Hematopoietic multipotent progenitor cell treated with erythropoietin and hydrocortisone succinate and interleukin-3 and kit ligand, for 8 days (in vitro differentiated cells): Measurements from ENCODE around the gene EXT2.

Experiments used
- DNase-seq: peaks from one replicate; pipeline ENCODE4 v3.0.0-alpha.2; 2015

The EXT2 gene

DNA sequence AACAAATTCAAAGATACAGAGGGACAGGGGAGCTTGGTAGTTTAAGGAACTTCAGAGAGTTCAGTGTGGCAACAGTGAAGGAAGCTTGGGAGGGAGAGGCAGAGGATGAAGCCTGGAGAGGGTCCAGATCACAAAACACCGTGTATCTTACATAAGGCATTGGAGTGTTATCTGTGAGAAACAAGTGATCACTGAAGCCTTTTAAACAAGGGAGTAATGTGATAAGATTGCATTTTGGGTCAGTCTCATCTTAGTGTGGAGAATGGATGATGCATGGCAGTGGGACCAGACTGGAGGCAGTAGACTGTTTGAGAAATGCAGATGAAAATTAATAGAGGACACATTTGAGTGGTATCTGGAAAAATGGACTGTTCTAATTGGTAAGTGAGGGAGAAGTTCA is 79.4 kb downstream of the EXT2 start:
- DNase-seq = peak; percentile 65

DNA sequence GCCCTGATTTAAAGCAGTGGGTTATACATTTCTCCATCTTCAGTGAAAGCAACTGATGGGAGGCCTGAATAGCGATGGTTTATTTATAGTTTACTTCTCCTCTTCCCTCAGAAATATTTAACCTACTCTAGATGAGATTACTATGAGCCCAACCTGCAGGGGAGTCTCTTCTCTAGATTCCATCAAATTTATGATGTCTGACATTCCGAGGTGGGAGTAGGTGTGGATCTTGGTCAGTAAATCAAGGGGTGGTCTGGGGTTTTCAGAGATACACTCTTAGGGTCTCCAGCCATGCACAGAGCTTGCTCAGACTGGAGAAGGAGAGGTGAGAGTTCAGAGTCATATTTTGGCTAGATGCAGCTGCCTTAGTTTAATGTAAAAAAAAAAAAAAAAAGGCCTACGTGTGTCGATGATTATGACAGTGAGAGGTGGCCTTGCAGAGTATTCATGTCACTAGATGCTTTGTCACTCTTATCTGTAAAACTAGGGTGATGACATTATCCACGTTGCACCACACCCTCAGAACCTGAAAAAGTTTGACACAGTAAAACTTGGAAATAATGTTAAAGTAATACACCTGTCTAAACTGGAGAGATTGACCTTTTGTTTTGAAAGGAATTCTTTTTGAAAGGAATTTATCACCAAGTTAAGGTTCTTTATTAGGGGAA is 81.2 kb downstream of the EXT2 start:
- DNase-seq = no peak

DNA sequence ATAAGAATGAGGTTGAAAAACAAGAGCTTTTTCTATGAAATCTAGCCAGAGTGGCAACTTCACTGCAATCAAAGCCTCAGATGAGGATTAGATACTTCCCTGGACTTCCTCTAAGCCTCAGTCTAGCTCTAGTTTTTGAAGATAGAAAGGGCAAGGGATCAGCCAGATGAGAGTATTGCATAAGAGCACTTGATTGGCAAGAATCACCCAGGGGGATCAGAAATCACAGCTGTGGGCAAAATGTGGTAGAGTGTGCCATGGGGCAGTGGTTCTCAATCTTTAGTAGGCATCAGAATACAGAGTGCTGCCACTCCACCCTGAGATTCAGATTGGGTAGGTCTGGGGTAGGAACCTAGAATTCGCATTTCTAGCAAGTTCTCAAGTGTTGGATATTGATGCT is 82.4 kb downstream of the EXT2 start:
- no peak for DNase-seq

DNA sequence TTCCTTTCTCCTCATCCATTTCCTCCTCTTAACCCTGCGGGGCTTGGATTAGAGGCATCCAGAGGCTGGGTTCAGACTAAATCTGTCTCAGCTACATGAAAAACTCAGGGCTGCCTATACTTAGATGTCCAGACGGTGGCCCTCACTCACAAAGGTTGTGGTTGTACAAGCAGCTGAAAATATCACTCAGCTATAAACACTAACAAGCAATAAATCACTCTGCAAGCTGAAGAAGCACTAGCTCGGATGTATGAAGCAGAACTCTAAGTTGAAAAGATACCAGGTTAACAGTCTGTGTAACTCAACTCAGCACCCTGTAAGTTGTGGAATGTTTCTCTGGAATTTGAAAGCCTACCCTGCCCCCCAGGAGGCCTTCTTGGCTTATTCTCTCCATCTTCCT is 82.9 kb downstream of the EXT2 start:
- DNase-seq = no peak

DNA sequence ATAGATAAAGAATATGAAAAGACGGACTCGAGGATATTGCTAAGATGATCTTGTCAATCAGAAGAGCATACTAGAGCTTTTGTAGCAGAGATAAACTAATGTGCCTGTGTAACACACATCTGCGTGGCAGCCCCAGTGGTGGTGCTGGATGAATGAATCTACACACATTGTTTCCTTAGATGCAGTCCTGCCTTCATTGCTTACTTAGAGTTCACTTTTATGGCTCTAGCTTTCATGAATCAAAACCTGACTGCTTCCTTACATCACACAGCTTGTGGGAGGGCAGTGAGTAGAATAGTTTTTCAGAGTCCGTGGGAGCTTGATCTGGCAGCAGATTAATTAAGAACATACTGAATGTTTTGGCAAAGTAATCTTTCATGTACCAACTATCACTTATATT is 83.7 kb downstream of the EXT2 start:
- DNase-seq = no peak

DNA sequence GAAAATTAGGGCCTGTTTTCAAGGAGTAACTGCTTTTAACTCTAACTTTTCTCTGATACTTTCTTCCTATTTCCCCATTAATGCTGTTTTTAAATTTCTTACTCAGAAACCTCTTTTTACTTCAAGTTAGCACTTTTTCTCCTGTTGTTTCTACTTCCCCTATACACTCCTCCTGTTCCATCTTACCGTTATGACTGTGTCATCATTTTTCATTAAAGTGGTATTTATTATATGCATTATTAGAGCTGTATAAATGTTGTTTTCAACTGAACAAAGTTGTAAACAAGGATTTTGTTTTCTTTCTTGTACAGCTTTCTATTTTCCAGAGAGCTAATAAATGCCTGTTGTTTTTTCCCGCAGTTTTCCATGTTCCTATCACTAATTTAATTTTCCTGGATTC is 84.6 kb downstream of the EXT2 start:
- DNase-seq = no peak

DNA sequence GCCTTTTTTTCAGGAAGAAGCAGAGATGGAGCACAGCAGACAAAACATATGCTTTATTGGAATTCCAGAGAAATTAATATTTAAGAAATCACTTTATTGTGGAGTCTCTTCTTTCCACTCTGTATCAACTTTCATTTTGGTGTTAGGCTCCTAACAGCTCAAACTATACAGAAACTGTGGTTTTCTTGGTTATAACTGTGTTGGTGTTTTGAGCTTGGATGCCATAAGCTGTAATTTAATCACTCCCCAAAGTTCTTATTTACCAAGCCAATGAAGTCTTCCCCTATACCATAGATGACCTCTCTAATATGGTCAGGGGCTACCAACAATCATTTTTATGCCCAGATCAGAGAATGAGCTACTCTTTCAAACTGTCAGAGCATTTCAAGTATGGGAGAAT is 90.0 kb downstream of the EXT2 start:
- no peak for DNase-seq

DNA sequence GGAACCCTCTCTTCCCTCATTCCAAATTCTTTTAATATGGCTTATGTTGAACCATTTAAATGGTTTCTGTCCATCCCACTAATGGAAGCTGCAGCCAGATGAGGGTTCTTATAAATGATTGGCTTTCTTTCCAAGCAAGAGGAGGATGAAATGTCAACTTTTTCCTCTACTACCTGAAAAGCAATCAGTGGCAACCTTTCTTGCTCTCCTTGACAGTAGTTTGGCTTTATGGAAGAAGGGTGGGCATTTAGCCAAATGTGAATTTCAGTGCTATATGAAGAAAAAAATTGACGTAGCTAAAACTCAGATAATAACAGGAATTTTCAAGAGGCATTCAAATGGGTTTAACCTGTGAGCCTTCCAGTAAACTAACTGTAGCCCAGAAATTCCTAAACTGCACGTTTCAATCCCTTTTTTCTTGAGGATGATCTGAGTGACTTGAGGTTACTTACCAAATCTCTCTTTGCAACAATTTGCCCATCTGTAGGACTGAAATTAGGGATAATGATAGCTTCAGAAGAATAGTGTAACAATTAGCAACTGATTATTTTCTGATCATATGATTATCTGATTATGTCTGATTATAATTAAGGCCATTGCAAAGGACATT is 90.9 kb downstream of the EXT2 start:
- DNase-seq = no peak

DNA sequence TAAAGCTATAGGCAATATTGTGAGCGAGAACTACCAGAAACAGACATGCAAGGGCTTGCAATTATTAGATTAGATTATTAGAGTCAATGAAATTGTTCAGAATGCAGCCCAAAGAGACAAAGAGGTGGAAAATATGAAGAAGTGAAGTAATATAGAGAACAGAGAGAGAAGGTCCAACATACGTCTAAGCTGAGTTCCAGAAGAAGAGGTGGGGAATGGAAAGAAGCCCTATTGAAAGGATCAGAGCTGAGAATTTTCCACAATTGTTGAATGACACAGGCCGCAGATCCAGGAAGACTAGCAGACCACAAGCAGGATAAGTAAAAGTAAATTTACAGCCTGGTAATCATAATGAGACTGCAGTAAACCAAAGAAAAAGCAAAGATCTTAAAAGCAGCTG is 93.2 kb downstream of the EXT2 start:
- DNase-seq = no peak

DNA sequence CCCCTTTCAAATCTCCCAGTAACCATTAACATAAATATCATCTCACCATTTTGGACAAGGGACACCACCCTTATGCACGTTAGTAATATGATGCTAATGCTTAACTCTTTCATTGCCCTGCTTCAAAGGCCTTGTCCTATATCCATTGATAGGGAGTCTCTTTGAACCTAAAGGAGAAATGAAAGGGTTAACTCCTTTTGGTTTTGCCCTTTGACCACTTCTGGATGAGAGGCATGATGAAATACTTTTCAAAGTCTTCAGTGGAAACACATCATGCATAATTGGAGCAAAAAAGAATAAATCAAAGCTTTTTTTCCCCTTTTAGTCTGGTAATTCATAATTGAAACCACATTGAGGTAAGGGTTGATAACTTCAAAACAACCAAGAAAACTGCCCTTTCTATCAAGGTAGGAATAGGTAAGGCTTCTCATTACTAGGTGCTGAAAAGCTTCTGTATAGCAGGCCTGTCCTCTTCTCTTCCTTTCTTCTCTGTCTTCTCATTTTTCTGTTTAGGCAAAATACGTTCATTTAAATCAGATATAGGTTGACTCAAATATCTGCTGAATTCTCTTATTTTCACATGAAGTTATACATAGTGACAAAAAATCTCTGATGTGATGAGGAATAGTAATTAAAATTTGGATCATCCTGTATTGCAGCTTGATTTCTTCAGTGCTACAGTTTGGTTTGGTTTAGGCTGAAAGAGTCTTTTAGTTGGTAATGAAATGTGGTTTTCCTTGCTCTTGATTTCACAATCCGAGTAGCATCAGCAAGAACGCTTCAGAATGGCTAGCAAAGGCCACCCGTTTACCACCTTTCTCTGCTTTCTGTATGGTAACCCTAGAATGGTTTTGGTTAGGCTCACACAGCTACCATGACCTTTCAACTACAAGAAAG is 94.8 kb downstream of the EXT2 start:
- DNase-seq = no peak

DNA sequence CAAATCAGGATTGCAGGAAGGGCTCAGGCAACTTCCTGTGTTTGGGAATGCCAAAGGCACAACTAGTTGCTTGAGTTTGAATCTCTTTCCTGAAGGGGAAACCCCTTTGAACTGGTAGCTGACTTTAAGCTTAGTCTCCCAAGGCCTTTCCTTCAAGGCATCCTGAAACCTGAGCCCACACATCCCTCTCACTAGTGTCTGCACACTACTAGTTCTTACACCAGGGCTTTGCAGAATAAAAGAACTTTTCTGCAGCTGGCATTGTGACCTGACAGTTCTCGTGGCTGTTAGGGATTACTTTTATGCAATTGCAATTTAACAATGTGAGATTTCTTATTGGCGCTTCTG is 95.4 kb downstream of the EXT2 start:
- no peak for DNase-seq

DNA sequence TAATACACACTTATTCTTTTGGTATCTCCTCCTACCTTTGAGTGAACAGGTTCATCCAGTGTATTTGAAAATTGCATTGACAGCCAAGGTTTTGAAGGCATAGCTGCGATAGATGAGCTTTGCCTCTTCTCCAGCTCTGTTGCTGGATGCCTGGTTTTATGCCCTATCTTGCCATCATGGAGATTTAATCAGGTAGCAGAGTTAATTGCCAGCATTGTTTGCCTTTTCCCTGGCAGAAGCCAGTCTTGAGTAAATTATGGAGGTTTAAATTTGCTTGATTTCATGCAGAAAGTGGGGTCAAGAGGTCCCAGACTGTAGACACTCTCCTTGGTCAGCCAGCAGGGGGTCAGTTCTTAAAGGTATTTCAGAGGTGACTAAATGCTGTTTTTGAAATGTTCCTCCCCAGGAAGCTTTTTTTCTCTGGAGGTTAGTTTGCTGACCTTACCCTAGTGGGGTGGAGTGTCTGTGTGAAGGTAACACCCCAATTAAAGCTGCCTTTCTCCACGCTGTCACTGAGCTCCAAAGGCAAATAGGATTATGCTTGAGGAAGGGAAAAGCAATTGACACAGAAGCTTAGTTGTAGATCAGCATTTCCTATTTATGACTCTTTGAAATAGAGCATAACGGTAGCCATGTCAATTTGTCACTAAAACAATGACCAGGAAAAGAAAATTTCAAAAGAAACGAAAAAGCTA is 96.0 kb downstream of the EXT2 start:
- no peak for DNase-seq

DNA sequence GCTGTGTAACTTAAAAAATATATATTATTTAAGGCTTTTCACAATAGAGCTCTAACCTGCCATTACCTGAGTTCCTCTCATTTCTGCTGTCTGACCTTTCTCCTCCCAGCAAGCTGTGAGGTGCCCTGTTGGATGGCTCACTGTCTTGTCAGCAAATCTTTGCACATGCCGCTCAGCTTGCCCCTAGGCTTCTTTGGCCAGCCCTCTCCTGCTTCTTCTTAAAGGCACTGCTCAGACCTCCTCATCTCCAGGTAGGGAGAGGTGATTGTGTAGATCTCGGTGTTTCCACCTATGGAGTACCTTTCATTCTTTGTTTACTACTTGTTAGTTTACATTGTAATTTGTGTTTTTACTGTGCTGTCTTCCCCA is 96.5 kb downstream of the EXT2 start:
- no peak for DNase-seq

DNA sequence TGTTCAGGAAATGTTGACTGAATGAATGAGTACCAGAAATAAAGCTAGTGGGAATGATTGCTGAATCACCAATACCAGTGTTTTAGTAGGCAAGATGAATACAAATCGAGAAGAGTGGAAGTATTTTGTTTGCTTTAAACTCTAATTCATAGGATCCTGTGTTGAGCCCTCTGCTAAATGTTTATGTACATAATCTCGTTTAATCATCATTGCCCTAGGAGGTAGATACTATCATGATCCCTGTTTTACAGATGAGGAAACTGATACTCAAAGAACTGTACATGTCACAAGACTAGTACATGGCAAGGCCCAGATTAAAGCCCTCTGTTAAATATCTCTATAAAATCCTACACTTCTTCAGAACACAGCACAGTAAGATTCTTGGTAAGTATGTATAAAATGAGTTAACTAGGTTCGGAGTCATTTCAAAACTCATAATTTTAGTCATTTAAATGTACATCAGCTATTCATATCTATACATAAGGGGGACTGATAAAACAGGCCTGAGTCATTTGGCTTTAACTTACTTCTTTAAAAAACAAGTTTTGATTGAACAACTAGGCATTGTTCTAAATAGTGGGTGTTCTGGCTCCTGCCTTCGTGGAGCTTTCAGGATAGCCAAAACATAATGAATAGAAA is 97.1 kb downstream of the EXT2 start:
- DNase-seq = no peak

DNA sequence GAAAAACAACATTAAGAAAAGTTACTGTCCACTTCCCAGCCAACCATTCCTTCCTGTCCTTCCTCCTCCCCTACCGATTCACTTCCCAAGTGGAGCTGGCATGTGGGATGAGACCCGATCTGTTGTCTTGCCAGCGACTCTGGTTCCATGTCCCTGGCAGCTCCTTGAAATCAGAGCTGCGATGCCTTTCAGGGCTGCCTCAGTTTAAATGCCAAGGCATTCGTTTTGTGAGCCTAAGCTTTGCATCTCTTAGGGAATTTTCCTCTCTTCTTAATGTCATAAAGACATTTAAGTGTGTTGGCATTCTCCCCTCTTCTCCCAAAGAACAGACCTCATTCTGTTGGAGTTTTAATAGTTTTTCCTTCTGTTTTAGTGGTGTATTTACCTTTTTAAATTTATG is 98.4 kb downstream of the EXT2 start:
- DNase-seq = no peak

DNA sequence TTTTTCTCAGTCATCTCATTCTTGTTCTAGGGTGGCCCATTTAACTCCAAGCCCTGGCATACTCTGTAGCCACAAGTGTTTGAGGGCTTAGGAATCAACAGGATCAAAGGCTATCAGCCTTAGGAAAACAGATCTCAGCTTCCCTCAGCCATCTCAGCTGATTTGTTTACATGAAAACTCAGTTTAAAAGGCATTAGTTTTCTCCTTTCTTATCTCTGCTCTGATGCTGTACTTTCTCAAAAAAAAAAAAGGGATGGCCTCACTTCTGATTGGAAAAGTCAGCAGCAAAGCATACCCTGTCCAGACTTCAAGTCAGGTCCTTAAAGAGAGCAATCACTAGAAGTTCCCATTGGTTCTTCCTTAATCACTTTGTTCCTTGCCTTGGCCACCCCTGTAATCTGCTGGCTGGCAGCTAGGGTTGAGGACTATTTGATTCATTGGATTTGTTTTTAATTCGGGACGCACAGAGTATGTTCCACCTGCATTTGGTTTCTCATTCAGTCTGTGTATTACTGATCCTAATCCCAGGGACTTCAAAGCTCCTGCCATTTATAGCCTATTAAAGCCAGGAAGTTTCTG is 102.8 kb downstream of the EXT2 start:
- no peak for DNase-seq

DNA sequence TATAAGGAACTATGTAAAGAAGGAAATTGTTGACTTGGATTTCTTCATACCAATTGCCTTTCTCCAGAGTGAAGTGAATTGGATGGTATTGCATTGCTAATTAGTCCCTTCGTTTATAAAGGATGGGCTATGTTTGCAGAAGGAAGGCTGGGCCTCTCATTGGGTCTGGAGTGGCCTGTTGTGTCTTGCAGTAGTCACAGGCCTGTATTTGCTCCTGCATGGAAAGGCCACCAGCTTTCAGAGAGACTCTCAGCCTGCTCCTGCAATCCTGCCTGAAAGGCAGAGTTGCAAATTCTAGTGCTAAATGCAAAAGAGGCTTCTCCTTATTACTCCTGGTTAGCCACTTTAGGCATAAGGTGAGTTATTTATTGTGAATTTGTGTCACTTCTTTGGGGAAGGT is 103.8 kb downstream of the EXT2 start:
- no peak for DNase-seq

DNA sequence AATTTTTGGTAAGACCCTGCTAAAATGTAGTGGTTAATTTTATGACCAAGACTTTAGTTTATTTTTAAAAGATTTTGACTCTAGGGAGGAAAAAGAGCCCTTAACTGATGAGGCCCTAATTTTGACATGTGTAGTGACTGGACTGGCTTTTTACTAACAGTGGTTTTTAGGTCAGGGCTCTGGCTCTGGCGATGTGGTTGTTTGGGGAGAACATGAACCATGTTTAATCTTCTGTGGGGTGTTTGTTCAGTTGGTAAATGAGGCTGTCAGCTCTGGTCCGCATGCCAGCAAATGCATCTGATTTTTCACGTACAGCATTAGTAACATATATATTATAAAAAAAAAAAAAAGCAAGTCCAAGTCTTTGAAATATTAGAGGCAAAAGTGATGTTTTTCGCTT is 104.3 kb downstream of the EXT2 start:
- DNase-seq = no peak

DNA sequence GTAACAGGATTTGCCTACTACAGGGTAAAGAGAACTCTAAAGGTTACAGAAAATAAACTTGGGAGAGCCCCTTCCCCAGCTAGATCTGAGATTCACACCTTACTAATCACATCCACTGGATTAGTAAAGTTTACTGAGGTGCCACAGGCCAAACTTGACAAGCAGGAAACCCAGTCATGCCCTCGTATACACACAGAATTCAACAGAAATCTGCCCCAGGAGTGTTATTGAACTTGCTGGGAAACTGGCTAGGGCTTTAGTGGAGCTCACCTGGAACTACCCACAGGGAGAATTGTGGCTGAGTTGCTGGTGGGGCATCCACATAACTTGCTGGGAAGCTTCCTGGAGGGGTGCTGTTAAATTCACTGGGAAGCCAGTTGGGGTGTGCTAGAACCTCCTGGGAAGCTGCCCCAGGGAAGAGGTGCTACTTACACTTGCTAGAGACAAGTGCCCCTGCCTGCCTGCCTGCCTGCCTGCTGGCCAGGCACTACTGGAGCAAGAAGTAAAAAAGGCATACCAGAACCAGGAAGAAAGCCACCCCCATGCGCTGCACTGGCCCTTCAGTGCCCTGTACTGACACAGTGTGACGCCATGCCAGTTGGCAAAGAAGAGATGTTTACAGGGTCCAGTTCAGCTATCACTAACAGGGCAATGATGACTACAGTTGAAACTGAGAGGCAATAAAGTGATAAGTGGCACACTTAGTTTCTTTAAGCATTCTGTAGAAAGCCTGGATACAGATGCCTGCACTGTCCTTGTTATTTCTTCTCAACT is 108.0 kb downstream of the EXT2 start:
- no peak for DNase-seq

DNA sequence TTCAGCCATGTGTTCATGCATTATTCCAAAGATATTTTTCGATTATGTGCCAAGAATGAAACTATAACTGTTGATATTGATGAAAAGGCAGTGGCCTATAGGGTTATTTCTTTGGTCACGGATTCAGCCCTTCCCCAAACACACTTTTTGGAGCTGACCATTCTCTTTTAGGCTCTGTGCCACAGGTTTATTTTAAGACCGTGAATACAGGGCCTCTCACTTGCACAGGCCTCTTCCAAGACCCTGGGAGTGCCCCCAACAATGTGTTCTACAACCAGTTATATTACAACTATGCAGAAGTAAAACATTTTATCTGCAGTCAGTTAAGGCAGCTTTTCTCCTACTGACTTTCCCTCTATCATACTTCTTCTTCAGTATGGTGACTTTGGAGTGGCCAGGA is 109.9 kb downstream of the EXT2 start:
- DNase-seq = no peak

DNA sequence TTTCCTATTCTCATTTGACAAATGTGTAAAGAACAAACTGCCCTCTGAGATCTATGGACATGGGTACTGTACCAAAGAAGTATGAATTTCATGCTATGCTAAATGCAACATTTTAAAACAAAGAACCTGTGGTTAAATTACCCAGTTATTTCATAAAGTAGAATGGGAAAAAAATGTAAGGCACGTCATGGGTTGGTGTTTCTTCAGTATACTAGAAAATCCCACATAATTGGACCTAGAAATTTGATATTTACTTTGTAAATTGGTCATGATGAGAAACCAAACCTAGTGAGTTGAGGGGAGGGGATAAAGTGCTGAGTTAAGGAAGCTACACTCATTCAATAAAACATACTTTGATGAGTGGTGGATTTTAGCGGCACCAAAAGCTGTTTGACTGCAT is 110.4 kb downstream of the EXT2 start:
- DNase-seq = no peak

DNA sequence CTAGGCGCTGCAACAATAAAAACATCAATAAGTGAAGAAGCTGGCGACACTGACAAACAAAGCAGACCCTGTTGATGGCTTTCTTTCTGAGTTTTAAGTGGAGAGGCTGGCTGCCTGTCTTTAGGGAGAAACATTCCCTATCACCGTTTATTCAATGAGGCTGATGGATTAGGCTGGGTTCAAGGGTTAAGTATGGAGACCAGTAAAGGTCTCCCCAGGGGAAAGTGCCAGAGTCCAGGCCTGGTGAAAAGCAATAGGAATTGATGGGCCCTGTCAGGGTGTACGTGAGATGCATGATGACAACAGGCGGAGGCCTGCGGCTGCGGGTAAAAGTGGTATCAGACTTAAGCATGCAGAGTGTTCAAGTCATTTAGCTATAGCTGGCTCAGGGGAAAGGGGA is 111.8 kb downstream of the EXT2 start:
- DNase-seq = no peak
